Measurements from ENCODE around the gene ISX.
A peak's percentile ranks its signal among the peaks of the same experiment; 100 is the strongest.

DNA sequence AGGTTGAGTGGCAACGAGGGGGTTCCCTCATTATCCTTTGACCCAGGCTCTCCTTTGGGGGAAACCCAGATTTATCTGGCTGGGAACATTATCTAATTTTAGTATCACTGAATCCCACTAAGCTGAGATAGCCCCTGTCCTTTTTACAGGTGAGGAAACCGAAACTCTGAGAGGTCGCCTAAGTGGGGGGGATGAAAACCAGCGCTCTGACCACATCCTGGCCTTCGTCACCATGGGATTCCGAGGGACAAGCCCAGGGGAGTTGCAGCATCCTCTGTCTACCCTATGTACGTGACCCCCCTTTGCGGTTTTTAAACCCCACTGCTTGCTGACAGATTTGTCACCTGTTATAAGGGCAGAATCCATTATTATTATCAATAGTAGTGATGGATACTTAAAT lies 61.0 kb downstream of the ISX start:
- TF ChIP-seq, protein P1, sequence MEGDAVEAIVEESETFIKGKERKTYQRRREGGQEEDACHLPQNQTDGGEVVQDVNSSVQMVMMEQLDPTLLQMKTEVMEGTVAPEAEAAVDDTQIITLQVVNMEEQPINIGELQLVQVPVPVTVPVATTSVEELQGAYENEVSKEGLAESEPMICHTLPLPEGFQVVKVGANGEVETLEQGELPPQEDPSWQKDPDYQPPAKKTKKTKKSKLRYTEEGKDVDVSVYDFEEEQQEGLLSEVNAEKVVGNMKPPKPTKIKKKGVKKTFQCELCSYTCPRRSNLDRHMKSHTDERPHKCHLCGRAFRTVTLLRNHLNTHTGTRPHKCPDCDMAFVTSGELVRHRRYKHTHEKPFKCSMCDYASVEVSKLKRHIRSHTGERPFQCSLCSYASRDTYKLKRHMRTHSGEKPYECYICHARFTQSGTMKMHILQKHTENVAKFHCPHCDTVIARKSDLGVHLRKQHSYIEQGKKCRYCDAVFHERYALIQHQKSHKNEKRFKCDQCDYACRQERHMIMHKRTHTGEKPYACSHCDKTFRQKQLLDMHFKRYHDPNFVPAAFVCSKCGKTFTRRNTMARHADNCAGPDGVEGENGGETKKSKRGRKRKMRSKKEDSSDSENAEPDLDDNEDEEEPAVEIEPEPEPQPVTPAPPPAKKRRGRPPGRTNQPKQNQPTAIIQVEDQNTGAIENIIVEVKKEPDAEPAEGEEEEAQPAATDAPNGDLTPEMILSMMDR (IDR thresholded peaks at IDR 0.05 in 2 of 3, conservative IDR thresholded peaks at IDR 0.05 in 1 of 3; ENCODE audit: control insufficient read depth in 2 of 3, extremely low read depth in 1 of 3, insufficient read depth in 1 of 3, low read depth in 3 of 3, low read length in 3 of 3) = no peak
- TF ChIP-seq ZBED1 (IDR thresholded peaks at IDR 0.05; ENCODE audit: borderline replicate concordance) (peak; percentile 93), PML (IDR thresholded peaks at IDR 0.05; ENCODE audit: low read length) (peak; percentile 68; the same call in 1 of the 2 replicates), ZNF274 (IDR thresholded peaks at IDR 0.05; ENCODE audit: insufficient read depth, insufficient read length) (no peak), POLR2A (IDR thresholded peaks at IDR 0.05; ENCODE audit: low read depth, low read length) (no peak), EZH2 (IDR thresholded peaks at IDR 0.05; ENCODE audit: borderline replicate concordance, control insufficient read depth, low read depth, low read length) (no peak), YY1 (IDR thresholded peaks at IDR 0.05; ENCODE audit: low read depth, low read length) (no peak), HDAC6 (IDR thresholded peaks at IDR 0.05; ENCODE audit: unreplicated experiment) (no peak), CBX3 (IDR thresholded peaks at IDR 0.05; ENCODE audit: borderline replicate concordance, low read depth) (no peak)
- TF ChIP-seq, protein P2, sequence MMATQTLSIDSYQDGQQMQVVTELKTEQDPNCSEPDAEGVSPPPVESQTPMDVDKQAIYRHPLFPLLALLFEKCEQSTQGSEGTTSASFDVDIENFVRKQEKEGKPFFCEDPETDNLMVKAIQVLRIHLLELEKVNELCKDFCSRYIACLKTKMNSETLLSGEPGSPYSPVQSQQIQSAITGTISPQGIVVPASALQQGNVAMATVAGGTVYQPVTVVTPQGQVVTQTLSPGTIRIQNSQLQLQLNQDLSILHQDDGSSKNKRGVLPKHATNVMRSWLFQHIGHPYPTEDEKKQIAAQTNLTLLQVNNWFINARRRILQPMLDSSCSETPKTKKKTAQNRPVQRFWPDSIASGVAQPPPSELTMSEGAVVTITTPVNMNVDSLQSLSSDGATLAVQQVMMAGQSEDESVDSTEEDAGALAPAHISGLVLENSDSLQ (IDR thresholded peaks at IDR 0.05) = no peak; the same call in 1 of the 2 replicates

All from GM12878 (cell line).